ENCODE data around the gene UNC93B1. TPM values are rescaled to one million over a fixed set of nuclear protein-coding genes. Genes with fewer than 3 reads are reported as not detected.

The UNC93B1 gene
- total RNA-seq, 2 experiments from 2014 or later, result 21.3 to 22.0 TPM

- no peaks in the 10 kb centered on the region for H3K27me3 ChIP-seq (ENCODE audit: control insufficient read depth in 1 of 2, insufficient read depth in 2 of 2, low read length in 2 of 2)
- H3K4me3 ChIP-seq (ENCODE audit: low read length), result no peak overlapping the region
- POLR2A ChIA-PET, result interaction anchor here (1.5 kb wide), 1 partner anchor 9 kb away, joined by 3 read pairs; no protein-coding TSS in a partner anchor
- H3K4me1 Mint-ChIP-seq (ENCODE audit: low read depth), result peaks cover 28% of the 10 kb centered on the region
- no peaks in the 10 kb centered on the region for H3K27me3 Mint-ChIP-seq
- CTCF ChIA-PET, result interaction anchor here (1.6 kb wide), 1 partner anchor 44 kb away, joined by 4 read pairs; no protein-coding TSS in a partner anchor
- H3K27ac ChIP-seq (ENCODE audit: low read depth in 1 of 2, low read length in 2 of 2), result no peak overlapping the region
- no peak for TF ChIP-seq CTCF (IDR thresholded peaks at IDR 0.05)
- ATAC-seq (ENCODE audit: poor library complexity) (no peak), DNase-seq (no peak)
- intact Hi-C loops (cut with DNase I, micrococcal nuclease), result loop anchor here in 1 of 2 experiments (10.0 kb wide), 1 partner anchor 205 kb away; no protein-coding TSS in a partner anchor
- peaks cover 8% of the 10 kb centered on the region for H3K36me3 Mint-ChIP-seq (ENCODE audit: low read depth)
- no peak overlapping the region for H3K27ac Mint-ChIP-seq
- no peak overlapping the region for H3K4me3 Mint-ChIP-seq
- no peaks in the 10 kb centered on the region for H3K9me3 Mint-ChIP-seq
- H3K9me3 ChIP-seq (ENCODE audit: control insufficient read depth in 1 of 2, insufficient read depth in 1 of 2, low read length in 2 of 2), result peaks cover 0 to 4% of the 10 kb centered on the region in 2 experiments
- H3K4me1 ChIP-seq (ENCODE audit: insufficient read depth, low read length), result peaks cover 57% of the 10 kb centered on the region
- H3K36me3 ChIP-seq (ENCODE audit: insufficient read depth, low read length), result peaks cover 3% of the 10 kb centered on the region
These were observed 4.2 kb downstream of the UNC93B1 start for GRCh38 chr11:67999704-68000103.

DNA sequence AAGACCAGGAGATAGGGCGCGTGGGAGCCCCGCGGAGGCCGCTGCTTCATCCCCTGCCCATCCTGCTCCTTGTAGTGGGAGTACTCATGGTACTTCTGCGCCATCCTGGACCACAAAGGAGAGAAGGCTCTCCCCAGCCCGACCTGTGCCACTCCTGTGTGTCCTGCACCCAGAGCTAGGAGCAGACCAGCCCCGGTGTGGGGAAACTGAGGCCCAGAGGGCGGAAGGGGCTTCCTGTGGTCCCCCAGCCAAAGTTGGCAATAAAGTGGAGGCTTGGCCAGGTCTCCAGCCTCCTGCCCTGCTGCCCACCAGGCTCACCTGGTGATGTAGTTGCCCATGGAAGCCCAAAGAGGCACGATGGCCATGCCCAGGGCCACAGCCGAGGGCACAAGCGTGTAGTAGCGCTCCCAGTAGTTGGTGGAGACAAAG lies 4.7 kb downstream of the UNC93B1 start:
- peaks cover 52% of the 10 kb centered on the region for H3K4me1 ChIP-seq (ENCODE audit: insufficient read depth, low read length)

More for the DNA sequence above, 4.7 kb downstream of the UNC93B1 start:
- H3K27ac Mint-ChIP-seq, result no peak overlapping the region
- H3K9me3 Mint-ChIP-seq, result no peaks in the 10 kb centered on the region
- ATAC-seq (ENCODE audit: poor library complexity) (no peak), DNase-seq (no peak)
- no peaks in the 10 kb centered on the region for H3K27me3 Mint-ChIP-seq
- H3K4me3 Mint-ChIP-seq, result no peak overlapping the region
- peaks cover 28% of the 10 kb centered on the region for H3K4me1 Mint-ChIP-seq (ENCODE audit: low read depth)
- H3K27ac ChIP-seq (ENCODE audit: low read depth in 1 of 2, low read length in 2 of 2), result no peak overlapping the region
- POLR2A ChIA-PET, result interaction anchor here (1.5 kb wide), 1 partner anchor 9 kb away, joined by 3 read pairs; no protein-coding TSS in a partner anchor
- no peak overlapping the region for H3K4me3 ChIP-seq (ENCODE audit: low read length)
- peaks cover 3% of the 10 kb centered on the region for H3K36me3 ChIP-seq (ENCODE audit: insufficient read depth, low read length)
- H3K27me3 ChIP-seq (ENCODE audit: control insufficient read depth in 1 of 2, insufficient read depth in 2 of 2, low read length in 2 of 2), result no peaks in the 10 kb centered on the region
- H3K36me3 Mint-ChIP-seq (ENCODE audit: low read depth), result peaks cover 8% of the 10 kb centered on the region
- TF ChIP-seq CTCF (IDR thresholded peaks at IDR 0.05), result no peak
- intact Hi-C loops (cut with DNase I, micrococcal nuclease), result no loop called here
- H3K9me3 ChIP-seq (ENCODE audit: control insufficient read depth in 1 of 2, insufficient read depth in 1 of 2, low read length in 2 of 2), result peaks cover 0 to 4% of the 10 kb centered on the region in 2 experiments
- CTCF ChIA-PET, result interaction anchor here (1.6 kb wide), 1 partner anchor 44 kb away, joined by 4 read pairs; no protein-coding TSS in a partner anchor
